Adipose tissue (tissue), 3 donors: Measurements from ENCODE around the gene PADI4. TPM values are rescaled to one million over a fixed set of nuclear protein-coding genes. Genes with fewer than 3 reads are reported as not detected.

Source experiments
- H3K27ac ChIP-seq: one replicate; pipeline ENCODE4 v1.5.1; 2013; ENCODE audit warnings: low read depth, low read length
- WGBS, 3 donors: extraction: QIAGEN DNeasy Blood & Tissue Kit; methylation state at CpG; one replicate each; pipeline ENCODE4 v1.1.7; 2013; 5-methylcytosine and 5-hydroxymethylcytosine counted together
- polyA plus RNA-seq, 3 donors: library from polyadenylated mRNA; stranded (reverse); fragments of 200-250 nt; gene quantifications; one replicate each; pipeline ENCODE4 v1.2.3, GENCODE V29; 2013
- donor health status: healthy with polysubstance abuse.
- donor health status: Bipolar disorder and iron deficiency.
- donor health status: healthy.

The PADI4 gene
- 10 to 100 TPM in 1 of 3 donors, 1 to 10 TPM in 1, under 1 TPM in 1; 0.36 to 10.2 (median 2.4) TPM for polyA plus RNA-seq

- 30 to 55% (median 40%) methylated on average over 8 of the region's 8 CpGs for WGBS, 3 donors
- H3K27ac ChIP-seq: no peak within 1 kb of the TSS
Observed at GRCh38 chr1:17307946-17308345, at the start of gene PADI4. Gene PADI4, plus strand, starts transcription at chr1:17308197. Its CDS starts 26 bp downstream, at chr1:17308223.

GRCh38 chr1:17258758-17259130, 49.3 kb upstream of the PADI4 start:
- whole genome bisulfite sequencing, 3 donors: 77 to 83% (median 81%) methylated on average over 6 of the region's 6 CpGs
- H3K27ac ChIP-seq: no peak overlapping the region

GRCh38 chr1:17259233-17259873, 48.6 kb upstream of the PADI4 start:
- 72 to 82% (median 78%) methylated on average over 24 of the region's 24 CpGs for WGBS, 3 donors
- H3K27ac ChIP-seq: no peak overlapping the region

GRCh38 chr1:17260264-17260663, 47.7 kb upstream of the PADI4 start:
- 80 to 87% (median 86%) methylated on average over 7 of the region's 7 CpGs for WGBS, 3 donors
- H3K27ac ChIP-seq: no peak overlapping the region

GRCh38 chr1:17260738-17261137, 47.3 kb upstream of the PADI4 start:
- H3K27ac ChIP-seq: no peak overlapping the region
- 80 to 84% (median 81%) methylated on average over 5 of the region's 5 CpGs for WGBS, 3 donors

GRCh38 chr1:17263936-17264335, 44.1 kb upstream of the PADI4 start:
- no peak overlapping the region for H3K27ac ChIP-seq

- WGBS, 3 donors: 87 to 95% (median 94%) methylated on average over 5 of the region's 5 CpGs
- H3K27ac ChIP-seq: no peak overlapping the region
Observed at GRCh38 chr1:17264470-17264869, 43.5 kb upstream of the PADI4 start.

- no peak overlapping the region for H3K27ac ChIP-seq
- WGBS, 3 donors: 61 to 86% (median 81%) methylated on average over 2 of the region's 2 CpGs
Observed at GRCh38 chr1:17265162-17265561, 42.8 kb upstream of the PADI4 start.

- 83 to 89% (median 83%) methylated on average over 4 of the region's 4 CpGs for WGBS, 3 donors
- H3K27ac ChIP-seq: no peak overlapping the region
Observed at GRCh38 chr1:17265950-17266349, 42.0 kb upstream of the PADI4 start.

GRCh38 chr1:17270891-17271765, 36.9 kb upstream of the PADI4 start:
- no peak overlapping the region for H3K27ac ChIP-seq
- 83 to 89% (median 87%) methylated on average over 23 of the region's 23 CpGs for WGBS, 3 donors

- 81 to 90% (median 90%) methylated on average over 6 of the region's 6 CpGs for WGBS, 3 donors
- no peak overlapping the region for H3K27ac ChIP-seq
Observed at GRCh38 chr1:17272066-17272465, 35.9 kb upstream of the PADI4 start.

GRCh38 chr1:17272646-17273045, 35.4 kb upstream of the PADI4 start:
- WGBS, 3 donors: 45 to 70% (median 64%) methylated on average over 4 of the region's 4 CpGs
- H3K27ac ChIP-seq: no peak overlapping the region

GRCh38 chr1:17273096-17273495, 34.9 kb upstream of the PADI4 start:
- 71 to 76% (median 71%) methylated on average over 13 of the region's 13 CpGs for WGBS, 3 donors
- no peak overlapping the region for H3K27ac ChIP-seq

- 40 to 53% (median 44%) methylated on average over 15 of the region's 15 CpGs for WGBS, 3 donors
- no peak overlapping the region for H3K27ac ChIP-seq
Observed at GRCh38 chr1:17274186-17275170, 33.5 kb upstream of the PADI4 start.

- no peak overlapping the region for H3K27ac ChIP-seq
- 26 to 63% (median 36%) methylated on average over 11 of the region's 11 CpGs for WGBS, 3 donors
Observed at GRCh38 chr1:17276568-17276967, 31.4 kb upstream of the PADI4 start.

GRCh38 chr1:17277511-17278159, 30.4 kb upstream of the PADI4 start:
- no peak overlapping the region for H3K27ac ChIP-seq
- 79 to 92% (median 83%) methylated on average over 8 of the region's 8 CpGs for WGBS, 3 donors

GRCh38 chr1:17278996-17279830, 28.8 kb upstream of the PADI4 start:
- 64 to 89% (median 86%) methylated on average over 14 of the region's 14 CpGs for WGBS, 3 donors
- H3K27ac ChIP-seq: no peak overlapping the region
